Activated T-cell treated with anti-CD3 and anti-CD28 coated beads, Interleukin-2, amount 50 U/mL, for 4 hours (primary cell): ENCODE data around the gene ZP4. TPM values are rescaled to one million over a fixed set of nuclear protein-coding genes. Genes with fewer than 3 reads are reported as not detected.

Source experiments
- ATAC-seq, 2 donors: fragments of 200-7000 bp; cut with Tn5 transposase; one replicate each; pipeline ENCODE4 v1.10.0; 2021
- DNase-seq: peaks from one replicate; pipeline ENCODE4 v3.0.0-alpha.2; 2020
- H3K27me3 Mint-ChIP-seq: one replicate; pipeline ENCODE4 v1.8.0; 2021; ENCODE audit warnings: low read depth, mixed read lengths
- H3K36me3 Mint-ChIP-seq: one replicate; pipeline ENCODE4 v1.8.0; 2022; ENCODE audit warnings: mixed read lengths; ENCODE audit not compliant: insufficient read depth
- H3K4me1 Mint-ChIP-seq: one replicate; pipeline ENCODE4 v1.8.0; 2021; ENCODE audit warnings: low read depth, mixed read lengths
- H3K4me3 Mint-ChIP-seq: one replicate; pipeline ENCODE4 v1.8.0; 2021; ENCODE audit warnings: mild to moderate bottlenecking, moderate library complexity, mixed read lengths
- H3K9me3 Mint-ChIP-seq: one replicate; pipeline ENCODE4 v1.8.0; 2021; ENCODE audit warnings: mixed read lengths
- total RNA-seq, 3 donors: library from RNA; stranded (reverse); gene quantifications; one replicate each; pipeline ENCODE4 v1.2.1, GENCODE V29; 2021

ZP4 gene
- total RNA-seq, 3 donors from 2014 or later: not detected

DNA sequence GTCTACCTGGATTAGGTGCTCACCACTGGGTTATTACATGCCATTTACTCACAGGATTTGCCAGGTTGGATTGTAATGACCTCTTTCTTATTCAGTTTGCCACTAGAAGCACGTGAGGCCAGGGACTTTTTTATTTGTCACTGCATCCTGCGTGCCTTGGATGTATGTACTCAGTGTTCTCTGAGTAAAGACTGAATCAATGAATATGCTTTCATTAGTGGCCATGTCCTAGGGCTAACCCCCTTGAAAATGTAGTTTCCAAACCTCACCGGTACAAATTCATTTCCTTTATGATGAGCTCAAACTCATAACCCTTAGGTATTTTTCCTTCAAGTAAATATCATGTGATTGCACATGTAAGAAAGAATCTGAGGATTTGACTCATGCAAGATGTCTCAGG lies 1.3 kb upstream of the ZP4 start:
- DNase-seq: no peak

DNA sequence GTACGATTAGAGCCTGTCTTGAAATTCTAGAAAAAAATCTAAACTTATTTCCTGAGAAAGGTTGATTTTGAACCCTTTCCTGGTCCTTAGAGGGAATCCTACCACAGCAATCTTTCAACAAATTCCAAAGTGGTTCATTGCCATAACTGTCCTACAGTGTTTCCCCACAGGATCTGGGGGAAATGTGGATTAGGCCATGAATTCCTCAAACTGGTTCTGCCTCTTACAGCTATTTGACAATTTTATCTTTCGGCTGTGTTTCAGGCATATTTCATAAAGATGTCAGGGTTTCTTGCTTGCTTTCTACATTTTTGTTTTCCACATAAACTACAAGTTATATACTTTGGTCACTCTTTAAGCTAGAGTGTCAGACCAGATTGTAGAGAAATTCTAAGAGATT lies 544 bp upstream of the ZP4 start:
- H3K36me3 Mint-ChIP-seq: no peaks in the 10 kb centered on the region
- no peak for ATAC-seq
- H3K9me3 Mint-ChIP-seq: no peaks in the 10 kb centered on the region
- DNase-seq: no peak
- H3K27me3 Mint-ChIP-seq: no peaks in the 10 kb centered on the region
- no peaks in the 10 kb centered on the region for H3K4me1 Mint-ChIP-seq
- no peak overlapping the region for H3K4me3 Mint-ChIP-seq

More for the DNA sequence above, 1.3 kb upstream of the ZP4 start:
- H3K9me3 Mint-ChIP-seq: no peaks in the 10 kb centered on the region
- H3K27me3 Mint-ChIP-seq: no peaks in the 10 kb centered on the region
- H3K4me1 Mint-ChIP-seq: no peaks in the 10 kb centered on the region
- H3K36me3 Mint-ChIP-seq: no peaks in the 10 kb centered on the region
- no peak for ATAC-seq
- H3K4me3 Mint-ChIP-seq: no peak overlapping the region

DNA sequence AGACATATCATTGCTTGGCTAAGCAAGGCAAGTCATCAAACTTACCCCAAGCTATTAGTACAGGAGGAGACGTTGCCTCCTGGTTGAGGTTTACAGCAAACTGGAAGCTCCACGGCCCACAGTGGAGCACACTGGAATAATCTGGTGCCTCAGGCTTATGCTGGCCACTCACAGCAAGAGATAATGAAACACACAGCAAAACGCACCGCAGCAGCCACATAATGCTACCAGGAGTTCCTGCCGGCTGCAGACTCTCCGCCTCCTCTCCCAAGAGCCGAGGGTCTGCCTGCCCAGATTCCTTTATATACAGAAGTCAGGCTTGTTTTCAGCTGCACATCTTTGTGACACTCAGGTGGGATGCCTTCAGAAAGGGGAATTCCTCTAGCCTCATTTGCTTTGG lies 306 bp downstream of the ZP4 start:
- no peaks in the 10 kb centered on the region for H3K4me1 Mint-ChIP-seq
- ATAC-seq (no peak), DNase-seq (no peak)
- H3K9me3 Mint-ChIP-seq: no peaks in the 10 kb centered on the region
- H3K36me3 Mint-ChIP-seq: no peaks in the 10 kb centered on the region
- no peaks in the 10 kb centered on the region for H3K27me3 Mint-ChIP-seq
- no peak overlapping the region for H3K4me3 Mint-ChIP-seq

DNA sequence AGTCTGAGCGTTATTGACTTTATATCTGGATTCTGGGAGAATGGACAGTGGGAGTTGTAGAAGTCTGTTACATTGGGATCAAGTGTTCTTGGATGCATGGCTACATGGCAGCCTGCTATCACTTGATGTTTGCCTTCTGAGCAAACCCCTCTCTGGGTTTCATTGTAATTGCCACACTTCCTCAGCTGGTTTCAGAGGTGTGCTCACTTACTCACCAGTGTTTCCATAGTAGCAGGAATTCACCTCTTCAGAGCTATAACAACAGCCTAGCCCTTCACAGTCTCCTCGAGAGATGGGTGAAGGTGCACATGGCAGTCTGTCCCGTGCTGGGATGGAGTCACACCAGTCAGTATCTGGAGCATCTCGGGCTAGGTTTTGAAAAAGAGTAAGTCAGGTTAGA lies 2.6 kb downstream of the ZP4 start:
- H3K27me3 Mint-ChIP-seq: no peaks in the 10 kb centered on the region
- peaks cover under 1% of the 10 kb centered on the region for H3K9me3 Mint-ChIP-seq
- no peak for ATAC-seq
- DNase-seq: no peak
- H3K4me1 Mint-ChIP-seq: no peaks in the 10 kb centered on the region
- H3K36me3 Mint-ChIP-seq: no peaks in the 10 kb centered on the region
- H3K4me3 Mint-ChIP-seq: no peak overlapping the region

DNA sequence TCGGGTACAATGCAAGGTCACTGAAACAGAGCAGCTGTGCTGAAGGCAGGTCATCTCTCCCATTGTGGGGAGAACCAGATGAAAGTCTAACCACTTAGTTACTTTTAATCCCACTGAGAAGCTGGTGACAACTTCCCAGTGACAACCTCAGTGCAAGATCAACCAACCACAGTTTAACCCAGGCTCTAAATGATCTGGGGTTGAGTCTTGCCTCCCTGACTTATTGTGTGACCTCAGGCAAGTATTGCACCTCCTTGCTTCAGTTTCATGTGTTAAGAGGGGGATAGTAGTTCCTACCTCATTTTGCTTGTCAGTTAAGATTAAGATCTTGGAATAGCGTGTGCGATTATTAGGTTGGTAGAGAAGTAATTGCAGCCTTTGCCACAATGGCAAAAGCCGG lies 3.2 kb downstream of the ZP4 start:
- no peak overlapping the region for H3K4me3 Mint-ChIP-seq
- peaks cover 3% of the 10 kb centered on the region for H3K9me3 Mint-ChIP-seq
- H3K27me3 Mint-ChIP-seq: no peaks in the 10 kb centered on the region
- no peak for DNase-seq
- no peaks in the 10 kb centered on the region for H3K36me3 Mint-ChIP-seq
- H3K4me1 Mint-ChIP-seq: no peaks in the 10 kb centered on the region
- ATAC-seq: no peak

DNA sequence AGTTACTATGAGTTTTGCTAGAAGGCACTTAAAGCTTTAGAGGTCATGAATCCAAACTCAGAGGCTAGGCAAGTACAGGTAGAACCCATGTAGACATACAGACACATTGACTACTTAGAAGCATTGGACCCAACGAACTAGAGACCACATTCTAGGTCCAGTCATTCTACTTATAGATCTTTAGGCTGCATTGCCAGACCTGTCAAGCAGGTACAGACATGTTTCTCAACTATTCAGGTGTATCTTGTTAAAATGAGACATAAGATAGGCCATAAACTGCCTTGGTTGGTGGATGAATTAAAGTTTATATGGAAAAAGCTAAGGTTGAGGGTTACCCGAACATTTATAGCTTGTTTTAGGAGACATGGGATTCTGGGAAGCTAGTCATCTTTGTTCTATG lies 6.5 kb downstream of the ZP4 start:
- peaks cover 3% of the 10 kb centered on the region for H3K9me3 Mint-ChIP-seq
- no peaks in the 10 kb centered on the region for H3K36me3 Mint-ChIP-seq
- no peaks in the 10 kb centered on the region for H3K4me1 Mint-ChIP-seq
- no peaks in the 10 kb centered on the region for H3K27me3 Mint-ChIP-seq
- no peak overlapping the region for H3K4me3 Mint-ChIP-seq
- no peak for DNase-seq
- no peak for ATAC-seq

DNA sequence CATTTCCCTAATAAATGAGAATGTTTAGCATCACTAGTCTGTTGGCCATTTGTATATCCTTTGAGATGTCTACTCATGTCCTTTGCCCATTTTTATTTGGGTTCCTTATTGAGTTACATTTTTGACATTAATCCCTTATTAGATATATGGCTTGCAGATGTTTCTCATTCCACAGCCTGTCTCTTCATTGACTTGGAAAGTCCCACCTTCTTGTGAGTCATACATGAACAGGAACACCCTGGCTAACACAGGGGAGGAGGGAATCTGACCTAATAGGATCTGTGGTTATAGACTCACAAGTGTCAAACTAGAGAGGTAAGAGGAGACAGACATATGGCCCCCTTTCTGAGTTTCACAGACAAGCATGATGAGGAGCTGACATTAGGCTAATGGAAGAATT lies 11.5 kb downstream of the ZP4 start:
- Mint-ChIP-seq H3K36me3 (no peaks in the 10 kb centered on the region), H3K4me1 (no peaks in the 10 kb centered on the region), H3K4me3 (no peak overlapping the region), H3K9me3 (peaks cover 3% of the 10 kb centered on the region), H3K27me3 (no peaks in the 10 kb centered on the region)
- ATAC-seq: no peak
- no peak for DNase-seq

DNA sequence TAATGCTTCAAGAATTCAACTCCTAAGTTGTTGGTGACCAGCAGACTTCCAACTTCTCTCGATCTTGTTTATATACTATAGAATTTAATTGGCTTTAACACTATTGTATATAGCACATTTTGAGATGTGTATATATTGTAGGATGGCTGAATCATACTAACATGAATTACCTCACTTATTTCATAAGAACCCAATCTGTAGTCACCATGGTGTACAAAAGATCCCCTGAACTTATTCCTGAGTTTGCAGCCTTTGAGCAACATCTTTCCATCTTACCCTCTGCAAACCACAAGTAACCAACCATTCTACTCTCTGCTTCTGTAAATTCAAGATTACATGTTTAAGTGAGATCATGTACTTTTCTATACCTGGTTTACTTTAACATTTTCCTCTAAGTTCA lies 12.3 kb downstream of the ZP4 start:
- no peaks in the 10 kb centered on the region for H3K4me1 Mint-ChIP-seq
- no peaks in the 10 kb centered on the region for H3K27me3 Mint-ChIP-seq
- DNase-seq (no peak), ATAC-seq (no peak)
- H3K36me3 Mint-ChIP-seq: no peaks in the 10 kb centered on the region
- H3K4me3 Mint-ChIP-seq: no peak overlapping the region
- H3K9me3 Mint-ChIP-seq: peaks cover 3% of the 10 kb centered on the region

DNA sequence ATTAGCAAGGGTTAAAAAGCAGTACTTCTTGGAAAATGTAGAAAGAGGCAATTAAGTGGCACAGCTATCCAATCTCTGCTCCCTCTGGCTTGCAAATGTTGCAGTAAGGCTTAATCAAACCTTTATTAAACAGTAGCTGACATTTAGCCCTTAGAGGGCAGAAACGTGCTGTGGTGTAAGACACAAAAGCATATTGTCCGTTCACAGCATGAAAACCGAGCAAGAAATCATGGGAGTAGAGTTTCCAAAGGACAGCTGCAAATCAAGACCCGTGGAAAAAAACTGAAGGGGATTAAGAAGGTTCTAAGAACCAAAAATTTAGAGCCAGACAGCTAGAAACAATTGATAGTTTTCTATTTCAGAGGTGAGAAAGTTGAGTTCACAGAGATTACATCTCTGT lies 13.1 kb downstream of the ZP4 start:
- Mint-ChIP-seq H3K36me3 (no peaks in the 10 kb centered on the region), H3K4me1 (no peaks in the 10 kb centered on the region), H3K27me3 (no peaks in the 10 kb centered on the region), H3K4me3 (no peak overlapping the region), H3K9me3 (no peaks in the 10 kb centered on the region)
- DNase-seq (no peak), ATAC-seq (no peak)

DNA sequence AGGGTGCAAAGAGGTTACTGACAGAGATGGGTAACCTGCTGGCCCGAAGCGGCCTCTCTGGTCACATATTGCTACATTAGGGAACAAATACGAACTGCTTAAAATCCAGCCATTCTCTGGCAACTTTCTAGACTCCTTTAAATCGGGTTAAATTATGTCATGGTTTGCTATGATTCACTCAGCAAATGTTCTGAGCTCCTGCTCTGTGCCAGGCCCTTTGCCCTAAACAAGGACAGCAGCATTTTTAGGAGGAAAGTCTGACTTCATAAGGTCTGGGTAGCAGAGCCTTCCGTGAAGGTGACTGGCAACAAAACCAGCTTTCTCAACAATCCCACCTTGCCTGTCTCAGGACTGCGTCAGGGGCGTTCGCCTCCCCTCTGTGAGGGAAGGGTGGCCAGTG lies 15.4 kb downstream of the ZP4 start:
- ATAC-seq: no peak

DNA sequence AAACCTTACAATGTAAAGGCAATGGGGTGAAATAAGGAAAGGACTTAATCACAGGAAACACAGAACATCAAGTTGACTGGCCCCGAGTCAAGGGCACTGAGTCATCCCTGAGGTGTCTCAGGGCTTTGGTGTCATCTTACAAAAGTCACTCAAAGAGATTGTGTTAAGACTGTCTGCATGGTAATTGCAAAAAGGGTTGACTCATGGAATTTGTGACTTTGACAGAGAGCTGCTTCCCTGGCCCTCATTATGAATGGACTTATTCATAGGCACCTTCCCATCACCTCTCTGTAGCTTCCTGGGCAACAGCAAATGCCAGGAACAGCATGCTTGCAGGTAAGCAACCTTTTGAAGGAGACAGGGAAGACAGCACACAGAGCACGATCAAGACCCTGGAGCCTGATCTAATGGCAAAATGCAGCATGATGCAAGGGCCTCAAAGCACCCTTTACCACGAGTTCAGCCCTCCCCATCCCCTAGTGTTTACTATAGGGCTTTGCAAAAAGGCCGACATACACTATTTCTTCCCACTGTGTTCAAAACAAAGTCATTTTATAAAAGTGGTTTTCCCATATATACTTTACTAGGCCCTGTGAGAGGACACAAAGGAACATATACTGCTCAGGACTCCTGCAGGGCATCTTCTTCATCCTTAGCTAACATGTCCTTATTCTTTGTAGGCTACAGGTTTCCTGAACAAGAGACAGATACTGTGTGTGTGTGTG lies 17.1 kb downstream of the ZP4 start:
- Mint-ChIP-seq H3K4me1 (no peaks in the 10 kb centered on the region), H3K4me3 (no peak overlapping the region), H3K9me3 (no peaks in the 10 kb centered on the region), H3K27me3 (peaks cover 3% of the 10 kb centered on the region), H3K36me3 (no peaks in the 10 kb centered on the region)
- no peak for DNase-seq
- ATAC-seq: no peak

More for the DNA sequence above, 15.4 kb downstream of the ZP4 start:
- Mint-ChIP-seq H3K9me3 (no peaks in the 10 kb centered on the region), H3K4me1 (no peaks in the 10 kb centered on the region), H3K4me3 (no peak overlapping the region), H3K36me3 (no peaks in the 10 kb centered on the region), H3K27me3 (peaks cover 3% of the 10 kb centered on the region)
- DNase-seq: no peak

DNA sequence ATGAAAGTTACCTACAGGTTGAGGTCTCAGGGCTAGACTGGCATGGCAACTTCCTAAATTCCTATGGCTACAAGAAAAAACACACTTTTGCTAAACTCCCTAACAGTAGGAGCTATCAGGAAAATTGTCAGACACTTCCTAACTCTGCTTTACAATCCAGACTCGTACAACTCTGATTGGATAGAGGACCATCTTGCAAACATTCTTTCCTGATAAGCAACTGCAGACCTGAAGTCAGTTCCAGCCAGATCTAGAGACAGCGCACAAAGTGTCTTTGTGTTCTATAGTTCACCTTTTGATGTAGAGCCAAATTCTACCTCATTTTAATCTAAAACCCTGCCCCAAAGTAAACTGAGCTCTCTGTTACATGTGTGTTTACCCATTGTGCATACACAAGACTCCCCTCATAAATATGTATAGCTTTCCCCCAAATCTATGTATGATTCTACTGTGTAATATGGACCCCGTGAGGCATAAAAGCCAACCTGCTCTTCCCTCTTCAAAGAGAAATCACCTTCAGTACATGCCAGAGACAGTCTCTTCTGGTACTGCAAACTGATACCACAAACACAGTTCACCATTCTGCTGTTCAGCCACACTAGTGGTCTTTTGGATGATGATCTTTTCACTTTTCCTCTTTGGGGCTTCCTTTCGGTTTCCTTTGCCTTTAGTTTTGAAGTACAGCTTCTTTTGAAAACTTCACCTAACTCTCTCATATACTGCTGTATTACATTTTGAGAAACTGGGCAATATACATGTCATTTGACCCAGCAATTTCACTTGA lies 21.7 kb downstream of the ZP4 start:
- peaks cover 2% of the 10 kb centered on the region for H3K4me1 Mint-ChIP-seq
- H3K4me3 Mint-ChIP-seq: no peak overlapping the region
- H3K36me3 Mint-ChIP-seq: no peaks in the 10 kb centered on the region
- peaks cover 13% of the 10 kb centered on the region for H3K27me3 Mint-ChIP-seq
- DNase-seq: no peak
- no peak for ATAC-seq
- no peaks in the 10 kb centered on the region for H3K9me3 Mint-ChIP-seq

DNA sequence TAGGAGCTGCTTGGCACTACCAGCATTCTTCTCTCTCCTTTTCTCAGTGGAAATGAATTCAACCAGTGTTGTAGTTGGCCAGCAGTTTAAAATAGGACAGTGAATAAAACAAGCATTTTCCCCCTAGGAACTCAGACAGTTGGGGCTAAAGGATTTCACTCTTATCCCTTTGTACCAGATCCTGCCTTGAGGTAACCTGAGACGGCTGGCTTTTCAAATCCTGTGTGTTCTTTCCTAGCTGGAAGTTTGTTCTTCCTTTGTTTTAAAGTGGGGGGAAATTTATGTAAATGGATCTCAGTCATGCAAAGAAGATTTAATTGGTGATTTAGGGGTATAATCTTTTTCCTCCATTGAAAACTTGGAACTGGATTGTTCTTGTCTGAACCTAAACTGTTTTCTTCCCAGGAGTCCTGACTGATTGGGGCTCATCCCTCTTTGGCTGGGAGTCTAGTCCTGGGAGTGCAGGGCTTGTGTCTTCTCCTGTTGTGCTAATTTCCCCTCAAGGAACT lies 23.3 kb downstream of the ZP4 start:
- peaks cover 2% of the 10 kb centered on the region for H3K4me1 Mint-ChIP-seq
- H3K9me3 Mint-ChIP-seq: no peaks in the 10 kb centered on the region
- ATAC-seq (no peak), DNase-seq (no peak)
- H3K27me3 Mint-ChIP-seq: peaks cover 13% of the 10 kb centered on the region
- no peaks in the 10 kb centered on the region for H3K36me3 Mint-ChIP-seq
- H3K4me3 Mint-ChIP-seq: no peak overlapping the region

DNA sequence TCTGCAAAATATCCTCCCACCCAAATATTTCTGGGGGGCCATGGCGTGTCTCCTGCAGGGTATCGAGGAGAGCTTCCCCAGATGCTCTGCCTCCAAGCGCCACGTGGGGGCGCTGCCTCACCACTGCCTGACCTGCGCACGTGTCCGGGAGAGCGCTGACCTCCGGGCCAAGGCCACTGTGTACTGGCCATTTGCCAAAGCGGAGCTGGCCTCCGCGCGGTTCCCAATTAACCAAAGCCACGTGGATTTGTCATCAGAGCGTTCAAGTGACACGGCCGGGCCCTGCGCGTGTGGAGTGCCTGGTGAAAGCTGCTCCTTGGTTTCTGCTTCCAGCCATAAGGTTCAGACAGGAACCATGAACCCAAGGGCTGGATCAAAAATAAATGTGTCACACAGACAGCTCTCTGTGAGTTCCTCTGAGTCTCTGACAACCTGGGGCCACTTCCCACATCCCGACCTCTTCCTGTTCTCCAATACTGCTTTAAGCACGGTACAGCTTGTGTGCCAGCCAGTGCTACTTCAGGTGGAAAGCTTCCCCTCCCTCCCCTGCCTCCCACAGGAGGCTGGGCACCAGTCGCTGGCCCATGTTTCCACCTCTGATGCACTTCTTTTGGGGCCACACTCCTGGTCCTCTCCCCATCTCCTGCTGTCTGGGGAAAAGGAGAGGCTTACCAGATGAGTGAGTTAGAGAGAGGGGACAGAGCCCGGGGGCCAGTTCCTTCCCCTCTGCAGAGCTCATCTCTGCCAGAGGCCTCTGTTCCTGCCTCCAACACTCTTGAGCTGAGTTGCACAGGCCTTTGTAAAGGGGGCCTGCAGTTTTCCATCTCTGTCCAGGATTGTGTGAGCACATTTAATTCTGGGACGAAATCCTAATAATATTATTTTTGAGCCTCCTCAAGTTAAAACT lies 26.1 kb downstream of the ZP4 start:
- Mint-ChIP-seq H3K4me1 (peaks cover 2% of the 10 kb centered on the region), H3K4me3 (no peak overlapping the region), H3K36me3 (no peaks in the 10 kb centered on the region), H3K27me3 (peaks cover 14% of the 10 kb centered on the region), H3K9me3 (no peaks in the 10 kb centered on the region)
- no peak for DNase-seq
- ATAC-seq: no peak
